Body of pancreas (tissue), 4 donors: ENCODE measurements around the gene MAP1B.

Source experiments
- POLR2A ChIP-seq, 3 donors: fragments of 450-650 bp; IDR thresholded peaks; one replicate each; pipeline ENCODE4 v1.6.1; 2016; ENCODE audit warnings: antibody characterized with exemption in 3 of 3, mild to moderate bottlenecking in 2 of 3
- TF ChIP-seq, protein P1 (sequence below), 7 experiments: fragments of 450-650 bp in 4 of 7; fragments of 200-600 bp in 3 of 7; sonication (generic) in 3 of 7; IDR thresholded peaks; one replicate each; pipeline ENCODE4 v1.5.1; 2016 to 2019; ENCODE audit warnings: antibody characterized with exemption in 7 of 7

DNA sequence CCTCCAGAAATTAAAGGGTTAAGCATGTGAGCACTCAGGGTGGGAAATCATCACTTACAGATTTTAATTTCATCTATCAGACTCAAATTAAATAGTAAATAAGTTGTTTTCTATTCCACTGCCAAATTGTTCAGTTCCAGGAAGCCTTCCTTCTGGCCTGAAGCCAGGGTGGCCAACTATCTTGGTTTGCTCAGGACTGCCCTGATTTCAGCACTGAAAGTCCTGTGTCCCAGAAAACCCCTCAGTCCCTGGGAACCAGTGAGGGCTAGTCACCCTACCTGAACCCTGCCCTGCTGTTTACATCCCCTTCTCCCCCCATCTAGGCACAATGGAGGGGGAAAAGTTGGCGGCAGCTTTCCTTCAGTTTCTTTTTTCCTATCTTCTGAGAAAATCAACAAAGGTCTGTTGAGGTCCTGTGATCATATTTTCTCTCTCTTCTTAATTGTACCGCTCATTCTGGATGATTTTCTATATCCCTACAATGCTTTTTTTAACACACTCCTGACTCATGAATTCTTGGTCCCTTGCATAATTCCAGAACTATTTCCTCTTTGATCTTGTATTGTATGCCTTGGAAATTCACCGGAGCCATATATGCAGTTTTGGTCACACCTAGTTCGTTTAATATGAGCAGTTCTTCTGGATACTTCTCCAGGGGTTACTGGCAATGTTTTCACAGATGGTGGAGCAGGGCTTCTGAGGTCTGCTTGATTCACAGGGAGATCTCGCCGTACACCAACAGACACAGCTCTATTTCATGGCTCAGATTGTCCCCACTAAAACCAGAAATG, 103.8 kb downstream of the MAP1B start:
- TF ChIP-seq, protein P1, sequence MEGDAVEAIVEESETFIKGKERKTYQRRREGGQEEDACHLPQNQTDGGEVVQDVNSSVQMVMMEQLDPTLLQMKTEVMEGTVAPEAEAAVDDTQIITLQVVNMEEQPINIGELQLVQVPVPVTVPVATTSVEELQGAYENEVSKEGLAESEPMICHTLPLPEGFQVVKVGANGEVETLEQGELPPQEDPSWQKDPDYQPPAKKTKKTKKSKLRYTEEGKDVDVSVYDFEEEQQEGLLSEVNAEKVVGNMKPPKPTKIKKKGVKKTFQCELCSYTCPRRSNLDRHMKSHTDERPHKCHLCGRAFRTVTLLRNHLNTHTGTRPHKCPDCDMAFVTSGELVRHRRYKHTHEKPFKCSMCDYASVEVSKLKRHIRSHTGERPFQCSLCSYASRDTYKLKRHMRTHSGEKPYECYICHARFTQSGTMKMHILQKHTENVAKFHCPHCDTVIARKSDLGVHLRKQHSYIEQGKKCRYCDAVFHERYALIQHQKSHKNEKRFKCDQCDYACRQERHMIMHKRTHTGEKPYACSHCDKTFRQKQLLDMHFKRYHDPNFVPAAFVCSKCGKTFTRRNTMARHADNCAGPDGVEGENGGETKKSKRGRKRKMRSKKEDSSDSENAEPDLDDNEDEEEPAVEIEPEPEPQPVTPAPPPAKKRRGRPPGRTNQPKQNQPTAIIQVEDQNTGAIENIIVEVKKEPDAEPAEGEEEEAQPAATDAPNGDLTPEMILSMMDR (IDR thresholded peaks at IDR 0.05) = no peak
- TF ChIP-seq POLR2A (IDR thresholded peaks at IDR 0.05) = no peak
